AG10803 (cell line): ENCODE measurements around the gene POLR3K.

Source experiments
- DNase-seq: peaks from one replicate; pipeline ENCODE4 v3.0.0; 2010; ENCODE audit warnings: low read depth
- H3K4me3 ChIP-seq: 2 replicates; pipeline ENCODE4 v1.5.1; 2011; ENCODE audit warnings: mild to moderate bottlenecking, low read length, control low read depth
- CTCF ChIP-seq: conservative IDR thresholded peaks from 2 replicates; pipeline ENCODE4 v1.5.1; 2011; ENCODE audit warnings: mild to moderate bottlenecking, low read length, control low read depth, inconsistent platforms

The POLR3K gene

GRCh38 chr16:62283-62967 lies 9.0 kb upstream of the POLR3K start:
- no peak for DNase-seq
- no peak overlapping the region for H3K4me3 ChIP-seq
- TF ChIP-seq CTCF: no peak

GRCh38 chr16:61879-62281 lies 8.5 kb upstream of the POLR3K start:
- H3K4me3 ChIP-seq: no peak overlapping the region
- TF ChIP-seq CTCF: no peak
- no peak for DNase-seq

DNA sequence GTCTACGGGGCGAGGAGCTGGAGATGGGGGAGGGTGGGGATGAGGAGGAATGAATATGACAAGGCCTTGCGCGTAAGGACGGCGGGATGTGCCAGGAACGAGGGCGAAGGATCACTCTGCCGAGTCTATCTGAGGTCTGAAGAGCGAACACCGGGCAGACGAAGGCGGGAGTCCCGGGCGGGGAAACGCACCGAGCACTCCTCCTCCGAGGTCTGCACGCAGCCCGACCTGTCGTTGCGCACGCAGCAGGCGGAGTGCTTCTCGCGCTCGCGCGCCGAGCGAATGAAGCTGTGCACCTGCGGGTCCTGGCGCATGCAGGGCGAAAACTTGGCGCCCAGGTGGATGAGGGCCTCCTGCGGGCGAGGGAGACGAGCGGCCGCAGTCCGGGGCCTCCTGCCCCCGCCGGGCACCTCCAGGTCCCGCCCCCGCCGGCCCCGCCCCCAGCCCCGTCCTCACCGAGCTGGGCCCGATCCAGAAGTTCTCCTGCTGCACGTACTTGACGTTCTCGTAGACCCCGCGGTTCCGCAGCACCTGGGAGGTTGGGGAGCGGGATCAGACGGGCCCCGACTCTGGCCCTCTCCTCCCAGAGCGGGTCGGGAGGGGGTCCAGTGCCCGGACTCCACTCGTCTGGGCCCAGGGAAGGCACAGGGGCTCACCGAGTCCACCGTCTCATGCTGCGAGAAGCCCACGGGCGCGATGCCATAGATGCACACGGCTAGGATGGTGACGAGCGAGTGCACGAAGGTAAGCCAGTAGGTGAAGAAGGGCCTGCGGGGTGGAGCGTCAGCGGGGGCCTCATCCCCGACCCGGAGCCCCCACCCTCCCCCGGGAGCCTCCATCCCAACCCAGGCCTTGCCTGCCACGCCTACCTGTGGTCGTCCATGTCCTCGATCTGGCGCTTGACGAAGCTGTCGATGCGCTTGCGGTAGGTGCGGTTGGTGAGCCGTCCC lies 7.8 kb upstream of the POLR3K start:
- no peak for DNase-seq
- no peak for TF ChIP-seq CTCF
- no peak overlapping the region for H3K4me3 ChIP-seq

GRCh38 chr16:60166-60565 lies 6.8 kb upstream of the POLR3K start:
- no peak for TF ChIP-seq CTCF
- H3K4me3 ChIP-seq: no peak overlapping the region
- no peak for DNase-seq

DNA sequence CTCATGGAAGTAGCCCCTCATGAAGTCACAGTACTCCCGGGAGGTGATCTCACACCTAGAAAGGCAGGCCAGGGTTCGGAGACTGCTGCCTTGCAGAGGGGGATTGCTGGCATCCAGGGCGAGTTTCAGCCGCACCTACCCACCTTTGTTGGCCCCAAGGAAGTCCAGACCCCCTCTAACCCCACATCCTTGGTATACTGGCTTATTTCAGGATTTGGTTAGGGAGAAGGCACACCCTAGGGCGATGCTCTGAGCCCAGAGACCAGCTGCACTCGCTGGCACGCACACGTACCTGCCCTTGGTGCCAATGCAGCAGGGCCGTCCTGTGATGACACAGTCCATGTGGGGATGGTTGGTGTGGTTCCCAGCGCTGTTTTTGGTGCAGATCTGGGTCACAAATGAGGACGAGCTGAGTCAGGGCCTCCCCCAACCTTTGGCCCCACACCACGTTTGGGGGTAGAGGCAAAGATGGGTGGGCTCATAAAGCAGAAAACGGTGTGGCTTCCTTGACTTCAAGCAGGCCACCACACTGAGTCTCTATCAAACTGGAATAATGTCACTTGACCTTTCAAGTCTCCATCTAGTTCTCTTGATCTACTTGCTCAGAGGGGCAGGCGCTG lies 6.1 kb upstream of the POLR3K start:
- H3K4me3 ChIP-seq: no peak overlapping the region
- no peak for TF ChIP-seq CTCF
- DNase-seq: no peak

GRCh38 chr16:58491-59439 lies 5.4 kb upstream of the POLR3K start:
- DNase-seq: no peak
- no peak for TF ChIP-seq CTCF
- H3K4me3 ChIP-seq: no peak overlapping the region
